HG03103 (cell line): Measurements from ENCODE around the gene EVC2.

Experiments used
- ATAC-seq: cut with Tn5 transposase; IDR thresholded peaks from one replicate; pipeline ENCODE4 v1.9.1; 2021; ENCODE audit warnings: low read depth; ENCODE audit not compliant: unreplicated experiment

EVC2 gene

DNA sequence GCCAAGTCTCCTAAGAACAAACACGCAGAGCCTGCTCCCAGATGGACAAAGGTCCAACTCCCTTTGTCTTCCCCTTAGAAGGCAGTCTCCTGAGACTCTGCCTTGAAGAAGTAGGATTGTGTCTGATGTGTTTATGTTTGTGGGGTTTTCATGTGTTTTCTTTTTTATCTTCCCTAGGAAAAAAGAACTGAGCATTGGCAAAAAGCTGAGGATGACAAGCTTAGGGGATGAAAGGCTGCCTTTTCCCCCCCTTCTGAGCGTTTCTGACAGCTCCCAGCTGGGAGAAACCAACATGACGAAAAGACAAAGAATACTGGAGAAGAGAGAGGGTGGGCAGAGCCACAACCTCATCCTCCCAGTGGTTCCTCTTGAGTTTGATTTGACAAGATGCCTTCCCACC is 181.1 kb downstream of the EVC2 start:
- ATAC-seq: no peak

GRCh38 chr4:5526080-5526846 is 182.1 kb downstream of the EVC2 start:
- no peak for ATAC-seq

GRCh38 chr4:5524446-5525299 is 183.7 kb downstream of the EVC2 start:
- ATAC-seq: no peak

GRCh38 chr4:5517372-5517771 is 191.0 kb downstream of the EVC2 start:
- no peak for ATAC-seq

DNA sequence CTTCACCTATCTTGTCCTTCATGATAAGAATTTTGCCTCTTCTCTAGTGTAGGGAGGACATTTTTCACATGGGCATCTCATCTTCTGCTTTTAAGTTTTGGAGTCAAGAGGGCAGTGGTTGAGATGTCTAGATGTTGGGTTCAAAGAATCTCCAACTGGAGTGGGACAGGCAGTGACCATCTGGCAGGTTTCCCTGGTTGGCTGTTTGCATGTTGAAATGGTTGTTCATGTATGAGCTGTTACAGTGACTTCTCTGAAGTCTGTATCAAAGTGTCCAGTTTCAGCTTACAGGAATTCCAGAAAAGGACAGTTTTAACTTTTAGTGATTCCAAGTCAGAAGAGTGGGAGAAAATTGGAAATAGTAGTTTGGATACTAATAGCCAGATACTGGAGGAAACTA is 192.7 kb downstream of the EVC2 start:
- no peak for ATAC-seq
